ENCODE results near the gene REEP1. TPM values are rescaled to one million over a fixed set of nuclear protein-coding genes. Genes with fewer than 3 reads are reported as not detected.

Gene REEP1
- total and polyA plus RNA-seq, 9 of the 15 experiments (the other 6 are each of a cell fraction or from before 2014, with no cell fraction given): 0.11 to 0.67 (median 0.13) TPM

DNA sequence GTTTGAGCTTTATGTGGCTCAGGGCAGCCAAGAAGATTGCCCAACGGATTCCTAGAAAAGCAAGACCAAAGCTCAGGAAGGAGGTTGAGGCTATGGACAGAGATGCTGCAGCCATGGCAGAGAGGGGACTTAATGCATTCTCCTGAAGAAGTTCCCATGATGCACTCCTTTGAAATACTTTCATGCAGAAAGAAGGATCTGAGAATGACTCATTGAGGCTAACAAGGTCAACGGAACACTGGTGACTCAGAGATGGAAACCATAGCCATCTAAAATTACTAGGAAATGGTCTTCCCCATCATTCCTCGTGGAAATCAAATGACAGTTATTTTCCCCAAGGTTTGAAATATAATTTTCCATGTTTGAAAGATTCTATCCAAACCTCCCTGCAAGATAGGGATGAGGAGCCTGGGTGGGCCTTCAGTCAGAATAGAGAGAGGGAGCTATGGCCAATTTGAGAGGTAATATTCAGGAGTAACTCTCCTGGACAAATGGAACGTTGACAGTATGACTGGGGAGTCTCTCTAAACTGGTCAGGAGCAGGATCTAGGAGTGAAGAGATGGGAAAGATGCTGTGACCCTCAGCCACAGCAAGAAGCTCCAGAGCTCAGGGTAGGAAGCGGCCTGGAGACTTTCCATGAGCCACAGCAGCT is 63.0 kb downstream of the REEP1 start (continued):
- TF ChIP-seq BACH1 (tag; IDR thresholded peaks at IDR 0.05) (no peak), SMARCA4 (IDR thresholded peaks at IDR 0.05) (0 out of 2 replicates have a peak, but pooled peaks have one; percentile 16), ZBTB17 (CRISPR knock-in tag; IDR thresholded peaks at IDR 0.05) (no peak), TRIM28 (IDR thresholded peaks at IDR 0.05) (no peak), ZZZ3 (IDR thresholded peaks at IDR 0.05) (no peak), NR2C2 (CRISPR knock-in tag; IDR thresholded peaks at IDR 0.05) (no peak), NR2C2 (tag; IDR thresholded peaks at IDR 0.05) (no peak), JUN (IDR thresholded peaks at IDR 0.05; ENCODE audit: borderline replicate concordance, low read depth, low read length) (peak; percentile 72), JUN (CRISPR knock-in tag; IDR thresholded peaks at IDR 0.05; ENCODE audit: borderline replicate concordance) (no peak), RHOXF2B (CRISPR knock-in tag; conservative IDR thresholded peaks at IDR 0.05) (no peak), ESRRA (IDR thresholded peaks at IDR 0.05; ENCODE audit: borderline replicate concordance, low read depth) (peak; percentile 37; the same call in 1 of the 2 replicates), NONO (IDR thresholded peaks at IDR 0.05; ENCODE audit: low read depth in 2 of 2, low read length in 1 of 2) (no peak), JUND (IDR thresholded peaks at IDR 0.05; ENCODE audit: borderline replicate concordance, low read depth, low read length) (peak; percentile 84), JUND (tag; IDR thresholded peaks at IDR 0.05; ENCODE audit: borderline replicate concordance, low read depth, low read length) (peak; percentile 81; the same call in 2 of the 3 replicates), SP1 (CRISPR knock-in tag; IDR thresholded peaks at IDR 0.05) (no peak), ZNF184 (CRISPR knock-in tag; IDR thresholded peaks at IDR 0.05) (no peak)
- TF ChIP-seq, protein P1, sequence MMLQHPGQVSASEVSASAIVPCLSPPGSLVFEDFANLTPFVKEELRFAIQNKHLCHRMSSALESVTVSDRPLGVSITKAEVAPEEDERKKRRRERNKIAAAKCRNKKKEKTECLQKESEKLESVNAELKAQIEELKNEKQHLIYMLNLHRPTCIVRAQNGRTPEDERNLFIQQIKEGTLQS (IDR thresholded peaks at IDR 0.05): peak; percentile 80
- TF ChIP-seq, protein P1 (CRISPR knock-in tag; conservative IDR thresholded peaks at IDR 0.05): no peak
- TF ChIP-seq, protein P2, sequence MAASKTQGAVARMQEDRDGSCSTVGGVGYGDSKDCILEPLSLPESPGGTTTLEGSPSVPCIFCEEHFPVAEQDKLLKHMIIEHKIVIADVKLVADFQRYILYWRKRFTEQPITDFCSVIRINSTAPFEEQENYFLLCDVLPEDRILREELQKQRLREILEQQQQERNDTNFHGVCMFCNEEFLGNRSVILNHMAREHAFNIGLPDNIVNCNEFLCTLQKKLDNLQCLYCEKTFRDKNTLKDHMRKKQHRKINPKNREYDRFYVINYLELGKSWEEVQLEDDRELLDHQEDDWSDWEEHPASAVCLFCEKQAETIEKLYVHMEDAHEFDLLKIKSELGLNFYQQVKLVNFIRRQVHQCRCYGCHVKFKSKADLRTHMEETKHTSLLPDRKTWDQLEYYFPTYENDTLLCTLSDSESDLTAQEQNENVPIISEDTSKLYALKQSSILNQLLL (CRISPR knock-in tag; IDR thresholded peaks at IDR 0.05; ENCODE audit: borderline replicate concordance): no peak
